ENCODE measurements around the gene ABCB10.
"Not testable (repeated sequence)": the region's sequence is repeated elsewhere in the genome, so short reads cannot be mapped to it uniquely, and the experiment has no call there.

ABCB10 gene

GRCh38 chr1:229570891-229571516, 12.5 kb upstream of the ABCB10 start:
- DNase-seq = no peak

GRCh38 chr1:229570305-229570704, 11.8 kb upstream of the ABCB10 start:
- DNase-seq = no peak

GRCh38 chr1:229567109-229567868, 8.8 kb upstream of the ABCB10 start:
- no peak for DNase-seq

- DNase-seq = no peak
Observed at GRCh38 chr1:229563701-229564100, 5.2 kb upstream of the ABCB10 start.

- no peak for DNase-seq
Observed at GRCh38 chr1:229563241-229563640, 4.7 kb upstream of the ABCB10 start.

GRCh38 chr1:229562686-229563085, 4.2 kb upstream of the ABCB10 start:
- no peak for DNase-seq

GRCh38 chr1:229561141-229561540, 2.6 kb upstream of the ABCB10 start:
- DNase-seq = no peak

- not testable (repeated sequence) for DNase-seq
Observed at GRCh38 chr1:229560124-229560523, 1.6 kb upstream of the ABCB10 start.

- not testable (repeated sequence) for DNase-seq
Observed at GRCh38 chr1:229559336-229559801, 862 bp upstream of the ABCB10 start.

GRCh38 chr1:229557913-229558414, 543 bp downstream of the ABCB10 start:
- peak in 1 of 2 experiments; percentile 69 for DNase-seq

- DNase-seq = no peak
Observed at GRCh38 chr1:229557200-229557850, 1.2 kb downstream of the ABCB10 start.

- no peak for DNase-seq
Observed at GRCh38 chr1:229554886-229555621, 3.5 kb downstream of the ABCB10 start.

- no peak for DNase-seq
Observed at GRCh38 chr1:229553621-229554130, 4.8 kb downstream of the ABCB10 start.

- no peak for DNase-seq
Observed at GRCh38 chr1:229552732-229553131, 5.8 kb downstream of the ABCB10 start.

GRCh38 chr1:229550812-229551567, 7.5 kb downstream of the ABCB10 start:
- DNase-seq = no peak

GRCh38 chr1:229547542-229547941, 11.0 kb downstream of the ABCB10 start:
- DNase-seq = no peak

GRCh38 chr1:229544587-229544986, 13.9 kb downstream of the ABCB10 start:
- no peak for DNase-seq

- no peak for DNase-seq
Observed at GRCh38 chr1:229539863-229540506, 18.5 kb downstream of the ABCB10 start.

- no peak for DNase-seq
Observed at GRCh38 chr1:229538945-229539344, 19.6 kb downstream of the ABCB10 start.

GRCh38 chr1:229537894-229538293, 20.6 kb downstream of the ABCB10 start:
- no peak for DNase-seq

- DNase-seq = no peak
Observed at GRCh38 chr1:229536982-229537381, 21.5 kb downstream of the ABCB10 start.
